ENCODE measurements around the gene FAM187B.

FAM187B gene

DNA sequence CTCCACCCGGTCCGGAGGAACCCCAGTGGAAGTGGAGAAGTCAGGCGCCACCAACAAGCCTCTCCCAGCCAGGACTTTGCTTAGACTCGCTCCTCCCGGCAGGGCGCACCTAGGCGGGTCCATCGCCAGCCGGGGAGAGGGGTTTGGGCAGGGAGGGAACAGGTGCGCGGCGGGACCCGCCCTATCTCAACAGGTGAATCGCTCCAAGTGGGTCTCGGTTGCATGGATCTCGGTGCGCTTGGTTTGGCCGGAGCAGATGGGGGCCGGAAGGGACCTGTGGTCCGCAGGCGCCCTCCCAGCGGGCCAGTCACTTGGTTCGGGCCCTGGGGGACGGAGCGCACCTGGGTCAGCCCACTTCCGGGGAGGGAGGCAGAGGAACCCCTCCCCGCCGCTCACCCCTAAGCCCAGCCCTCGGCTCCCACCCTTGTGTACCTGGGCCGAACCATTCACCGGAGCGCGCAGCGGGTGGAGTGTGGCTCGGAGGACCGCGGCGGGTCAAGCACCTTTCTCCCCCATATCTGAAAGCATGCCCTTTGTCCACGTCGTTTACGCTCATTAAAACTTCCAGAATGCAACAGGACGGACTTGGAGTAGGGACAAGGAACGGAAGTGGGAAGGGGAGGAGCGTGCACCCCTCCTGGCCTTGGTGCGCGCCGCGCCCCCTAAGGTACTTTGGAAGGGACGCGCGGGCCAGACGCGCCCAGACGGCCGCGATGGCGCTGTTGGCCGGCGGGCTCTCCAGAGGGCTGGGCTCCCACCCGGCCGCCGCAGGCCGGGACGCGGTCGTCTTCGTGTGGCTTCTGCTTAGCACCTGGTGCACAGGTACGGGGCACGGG lies 20.0 kb upstream of the FAM187B start, which contains the start of gene LSR (continued):
- TF ChIP-seq MZF1 (tag by site-specific recombination; IDR thresholded peaks at IDR 0.05; ENCODE audit: borderline replicate concordance) (no peak; the same call in 1 of the 2 replicates), ZNF391 (tag by site-specific recombination; IDR thresholded peaks at IDR 0.05; ENCODE audit: borderline replicate concordance, low read depth) (peak; percentile 88; the same call in 1 of the 2 replicates), ZNF404 (tag by site-specific recombination; IDR thresholded peaks at IDR 0.05) (no peak), ZNF561 (tag by site-specific recombination; IDR thresholded peaks at IDR 0.05; ENCODE audit: borderline replicate concordance) (peak; percentile 93), ZNF785 (tag by site-specific recombination; IDR thresholded peaks at IDR 0.05) (peak; percentile 94), ZSCAN30 (tag by site-specific recombination; IDR thresholded peaks at IDR 0.05) (peak; percentile 82), ZNF211 (tag by site-specific recombination; IDR thresholded peaks at IDR 0.05; ENCODE audit: low read depth) (no peak), ZNF571 (tag by site-specific recombination; IDR thresholded peaks at IDR 0.05) (no peak), ZNF184 (tag by site-specific recombination; IDR thresholded peaks at IDR 0.05) (no peak; the same call in 1 of the 2 replicates), GFI1B (tag by site-specific recombination; IDR thresholded peaks at IDR 0.05) (peak; percentile 78; the same call in 1 of the 2 replicates), ZNF223 (tag by site-specific recombination; IDR thresholded peaks at IDR 0.05) (no peak; the same call in 1 of the 2 replicates), ZBTB8A (tag by site-specific recombination; IDR thresholded peaks at IDR 0.05) (peak; percentile 81), ZNF16 (tag by site-specific recombination; IDR thresholded peaks at IDR 0.05; ENCODE audit: low read depth) (no peak; the same call in 1 of the 2 replicates), ZIC2 (tag by site-specific recombination; IDR thresholded peaks at IDR 0.05) (peak; percentile 91), ZNF791 (tag by site-specific recombination; IDR thresholded peaks at IDR 0.05) (no peak), ZNF175 (tag by site-specific recombination; IDR thresholded peaks at IDR 0.05) (no peak), IKZF3 (tag by site-specific recombination; IDR thresholded peaks at IDR 0.05) (0 out of 2 replicates have a peak, but pooled peaks have one; percentile 18), ZNF768 (tag by site-specific recombination; IDR thresholded peaks at IDR 0.05) (no peak), ZFHX2 (tag by site-specific recombination; conservative IDR thresholded peaks at IDR 0.05) (peak; percentile 66), ZNF658 (tag by site-specific recombination; IDR thresholded peaks at IDR 0.05) (no peak), ZBTB17 (tag by site-specific recombination; IDR thresholded peaks at IDR 0.05) (peak; percentile 86), HOXC10 (CRISPR knock-in tag; IDR thresholded peaks at IDR 0.05) (no peak), ZNF623 (tag by site-specific recombination; IDR thresholded peaks at IDR 0.05) (no peak; the same call in 1 of the 2 replicates)
- TF ChIP-seq, protein P1, sequence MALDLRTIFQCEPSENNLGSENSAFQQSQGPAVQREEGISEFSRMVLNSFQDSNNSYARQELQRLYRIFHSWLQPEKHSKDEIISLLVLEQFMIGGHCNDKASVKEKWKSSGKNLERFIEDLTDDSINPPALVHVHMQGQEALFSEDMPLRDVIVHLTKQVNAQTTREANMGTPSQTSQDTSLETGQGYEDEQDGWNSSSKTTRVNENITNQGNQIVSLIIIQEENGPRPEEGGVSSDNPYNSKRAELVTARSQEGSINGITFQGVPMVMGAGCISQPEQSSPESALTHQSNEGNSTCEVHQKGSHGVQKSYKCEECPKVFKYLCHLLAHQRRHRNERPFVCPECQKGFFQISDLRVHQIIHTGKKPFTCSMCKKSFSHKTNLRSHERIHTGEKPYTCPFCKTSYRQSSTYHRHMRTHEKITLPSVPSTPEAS (tag by site-specific recombination; IDR thresholded peaks at IDR 0.05), result peak; percentile 67; the same call in 1 of the 2 replicates
- TF ChIP-seq, protein P2, sequence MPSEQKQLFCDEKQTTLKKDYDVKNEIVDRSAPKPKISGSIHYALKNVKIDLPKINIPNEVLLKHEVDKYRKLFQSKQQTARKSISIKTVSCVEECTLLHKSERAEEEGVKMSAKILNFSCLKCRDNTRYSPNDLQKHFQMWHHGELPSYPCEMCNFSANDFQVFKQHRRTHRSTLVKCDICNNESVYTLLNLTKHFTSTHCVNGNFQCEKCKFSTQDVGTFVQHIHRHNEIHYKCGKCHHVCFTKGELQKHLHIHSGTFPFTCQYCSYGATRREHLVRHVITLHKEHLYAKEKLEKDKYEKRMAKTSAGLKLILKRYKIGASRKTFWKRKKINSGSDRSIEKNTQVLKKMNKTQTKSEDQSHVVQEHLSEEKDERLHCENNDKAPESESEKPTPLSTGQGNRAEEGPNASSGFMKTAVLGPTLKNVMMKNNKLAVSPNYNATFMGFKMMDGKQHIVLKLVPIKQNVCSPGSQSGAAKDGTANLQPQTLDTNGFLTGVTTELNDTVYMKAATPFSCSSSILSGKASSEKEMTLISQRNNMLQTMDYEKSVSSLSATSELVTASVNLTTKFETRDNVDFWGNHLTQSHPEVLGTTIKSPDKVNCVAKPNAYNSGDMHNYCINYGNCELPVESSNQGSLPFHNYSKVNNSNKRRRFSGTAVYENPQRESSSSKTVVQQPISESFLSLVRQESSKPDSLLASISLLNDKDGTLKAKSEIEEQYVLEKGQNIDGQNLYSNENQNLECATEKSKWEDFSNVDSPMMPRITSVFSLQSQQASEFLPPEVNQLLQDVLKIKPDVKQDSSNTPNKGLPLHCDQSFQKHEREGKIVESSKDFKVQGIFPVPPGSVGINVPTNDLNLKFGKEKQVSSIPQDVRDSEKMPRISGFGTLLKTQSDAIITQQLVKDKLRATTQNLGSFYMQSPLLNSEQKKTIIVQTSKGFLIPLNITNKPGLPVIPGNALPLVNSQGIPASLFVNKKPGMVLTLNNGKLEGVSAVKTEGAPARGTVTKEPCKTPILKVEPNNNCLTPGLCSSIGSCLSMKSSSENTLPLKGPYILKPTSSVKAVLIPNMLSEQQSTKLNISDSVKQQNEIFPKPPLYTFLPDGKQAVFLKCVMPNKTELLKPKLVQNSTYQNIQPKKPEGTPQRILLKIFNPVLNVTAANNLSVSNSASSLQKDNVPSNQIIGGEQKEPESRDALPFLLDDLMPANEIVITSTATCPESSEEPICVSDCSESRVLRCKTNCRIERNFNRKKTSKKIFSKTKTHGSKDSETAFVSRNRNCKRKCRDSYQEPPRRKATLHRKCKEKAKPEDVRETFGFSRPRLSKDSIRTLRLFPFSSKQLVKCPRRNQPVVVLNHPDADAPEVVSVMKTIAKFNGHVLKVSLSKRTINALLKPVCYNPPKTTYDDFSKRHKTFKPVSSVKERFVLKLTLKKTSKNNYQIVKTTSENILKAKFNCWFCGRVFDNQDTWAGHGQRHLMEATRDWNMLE (tag by site-specific recombination; conservative IDR thresholded peaks at IDR 0.05; ENCODE audit: low read depth), result peak; percentile 77; the same call in 1 of the 2 replicates
- TF ChIP-seq, protein P3, sequence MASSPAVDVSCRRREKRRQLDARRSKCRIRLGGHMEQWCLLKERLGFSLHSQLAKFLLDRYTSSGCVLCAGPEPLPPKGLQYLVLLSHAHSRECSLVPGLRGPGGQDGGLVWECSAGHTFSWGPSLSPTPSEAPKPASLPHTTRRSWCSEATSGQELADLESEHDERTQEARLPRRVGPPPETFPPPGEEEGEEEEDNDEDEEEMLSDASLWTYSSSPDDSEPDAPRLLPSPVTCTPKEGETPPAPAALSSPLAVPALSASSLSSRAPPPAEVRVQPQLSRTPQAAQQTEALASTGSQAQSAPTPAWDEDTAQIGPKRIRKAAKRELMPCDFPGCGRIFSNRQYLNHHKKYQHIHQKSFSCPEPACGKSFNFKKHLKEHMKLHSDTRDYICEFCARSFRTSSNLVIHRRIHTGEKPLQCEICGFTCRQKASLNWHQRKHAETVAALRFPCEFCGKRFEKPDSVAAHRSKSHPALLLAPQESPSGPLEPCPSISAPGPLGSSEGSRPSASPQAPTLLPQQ (tag by site-specific recombination; IDR thresholded peaks at IDR 0.05), result peak; percentile 100
- TF ChIP-seq, protein P4, sequence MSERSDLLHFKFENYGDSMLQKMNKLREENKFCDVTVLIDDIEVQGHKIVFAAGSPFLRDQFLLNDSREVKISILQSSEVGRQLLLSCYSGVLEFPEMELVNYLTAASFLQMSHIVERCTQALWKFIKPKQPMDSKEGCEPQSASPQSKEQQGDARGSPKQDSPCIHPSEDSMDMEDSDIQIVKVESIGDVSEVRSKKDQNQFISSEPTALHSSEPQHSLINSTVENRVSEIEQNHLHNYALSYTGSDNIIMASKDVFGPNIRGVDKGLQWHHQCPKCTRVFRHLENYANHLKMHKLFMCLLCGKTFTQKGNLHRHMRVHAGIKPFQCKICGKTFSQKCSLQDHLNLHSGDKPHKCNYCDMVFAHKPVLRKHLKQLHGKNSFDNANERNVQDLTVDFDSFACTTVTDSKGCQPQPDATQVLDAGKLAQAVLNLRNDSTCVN (tag by site-specific recombination; optimal IDR thresholded peaks at IDR 0.05), result peak; percentile 100
- TF ChIP-seq, protein P5, sequence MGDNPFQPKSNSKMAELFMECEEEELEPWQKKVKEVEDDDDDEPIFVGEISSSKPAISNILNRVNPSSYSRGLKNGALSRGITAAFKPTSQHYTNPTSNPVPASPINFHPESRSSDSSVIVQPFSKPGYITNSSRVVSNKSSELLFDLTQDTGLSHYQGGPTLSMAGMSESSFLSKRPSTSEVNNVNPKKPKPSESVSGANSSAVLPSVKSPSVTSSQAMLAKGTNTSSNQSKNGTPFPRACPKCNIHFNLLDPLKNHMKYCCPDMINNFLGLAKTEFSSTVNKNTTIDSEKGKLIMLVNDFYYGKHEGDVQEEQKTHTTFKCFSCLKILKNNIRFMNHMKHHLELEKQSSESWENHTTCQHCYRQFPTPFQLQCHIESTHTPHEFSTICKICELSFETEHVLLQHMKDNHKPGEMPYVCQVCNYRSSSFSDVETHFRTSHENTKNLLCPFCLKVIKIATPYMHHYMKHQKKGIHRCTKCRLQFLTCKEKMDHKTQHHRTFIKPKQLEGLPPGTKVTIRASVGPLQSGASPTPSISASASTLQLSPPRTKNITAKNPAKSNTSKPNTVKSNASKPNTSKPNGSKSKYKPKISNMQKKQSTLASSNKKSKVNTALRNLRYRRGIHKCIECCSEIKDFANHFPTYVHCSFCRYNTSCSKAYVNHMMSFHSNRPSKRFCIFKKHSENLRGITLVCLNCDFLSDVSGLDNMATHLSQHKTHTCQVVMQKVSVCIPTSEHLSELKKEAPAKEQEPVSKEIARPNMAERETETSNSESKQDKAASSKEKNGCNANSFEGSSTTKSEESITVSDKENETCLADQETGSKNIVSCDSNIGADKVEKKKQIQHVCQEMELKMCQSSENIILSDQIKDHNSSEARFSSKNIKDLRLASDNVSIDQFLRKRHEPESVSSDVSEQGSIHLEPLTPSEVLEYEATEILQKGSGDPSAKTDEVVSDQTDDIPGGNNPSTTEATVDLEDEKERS (tag by site-specific recombination; IDR thresholded peaks at IDR 0.05), result peak; percentile 6; the same call in 1 of the 2 replicates
